HG03439 (cell line): ENCODE data around the gene SLC16A3.
A peak's percentile ranks its signal among the peaks of the same experiment; 100 is the strongest.
"Not testable (repeated sequence)": the region's sequence is repeated elsewhere in the genome, so short reads cannot be mapped to it uniquely, and the experiment has no call there.

Source experiments
- ATAC-seq: cut with Tn5 transposase; IDR thresholded peaks from one replicate; pipeline ENCODE4 v1.9.1; 2021; ENCODE audit warnings: mild to moderate bottlenecking, moderate library complexity; ENCODE audit not compliant: unreplicated experiment

SLC16A3 gene

GRCh38 chr17:82228842-82229697 is at the start of gene SLC16A3:
Gene SLC16A3 (plus strand): TSS chr17:82229042. CDS start chr17:82236009, 6,967 bp downstream.
- peak; percentile 40 for ATAC-seq

GRCh38 chr17:82179412-82179811 is 49.4 kb upstream of the SLC16A3 start:
- no peak for ATAC-seq

- no peak for ATAC-seq
Measured at GRCh38 chr17:82179946-82180475, 48.8 kb upstream of the SLC16A3 start.

GRCh38 chr17:82180776-82181528 is 47.9 kb upstream of the SLC16A3 start:
- ATAC-seq: no peak

- ATAC-seq: no peak
Measured at GRCh38 chr17:82184761-82185160, 44.1 kb upstream of the SLC16A3 start.

- ATAC-seq: no peak
Measured at GRCh38 chr17:82186221-82186620, 42.6 kb upstream of the SLC16A3 start.

GRCh38 chr17:82187500-82187899 is 41.3 kb upstream of the SLC16A3 start:
- ATAC-seq: no peak

- ATAC-seq: no peak
Measured at GRCh38 chr17:82188001-82188961, 40.6 kb upstream of the SLC16A3 start.

- not testable (repeated sequence) for ATAC-seq
Measured at GRCh38 chr17:82193050-82193449, 35.8 kb upstream of the SLC16A3 start.

GRCh38 chr17:82193520-82194220 is 35.2 kb upstream of the SLC16A3 start:
- ATAC-seq: no peak

- no peak for ATAC-seq
Measured at GRCh38 chr17:82194765-82195164, 34.1 kb upstream of the SLC16A3 start.

GRCh38 chr17:82195675-82196672 is 32.9 kb upstream of the SLC16A3 start:
- ATAC-seq: no peak

GRCh38 chr17:82198092-82198491 is 30.8 kb upstream of the SLC16A3 start:
- no peak for ATAC-seq

- no peak for ATAC-seq
Measured at GRCh38 chr17:82199496-82199895, 29.3 kb upstream of the SLC16A3 start.

- ATAC-seq: no peak
Measured at GRCh38 chr17:82200135-82200534, 28.7 kb upstream of the SLC16A3 start.

GRCh38 chr17:82200743-82201497 is 27.9 kb upstream of the SLC16A3 start:
- ATAC-seq: no peak

- ATAC-seq: no peak
Measured at GRCh38 chr17:82201498-82201910, 27.3 kb upstream of the SLC16A3 start.

GRCh38 chr17:82202981-82203380 is 25.9 kb upstream of the SLC16A3 start:
- ATAC-seq: no peak
